ENCODE measurements around the gene ZFHX3. TPM values are rescaled to one million over a fixed set of nuclear protein-coding genes. Genes with fewer than 3 reads are reported as not detected.

ZFHX3 gene
- total and polyA plus RNA-seq, 2 donors (not counting 1 experiment from before 2014, with no cell fraction given), result 0.54 to 6.6 TPM

- ChIA-PET POLR2A (interaction anchor here (0.6 kb wide), 1 partner anchor 8 kb away, joined by 14 read pairs; no protein-coding TSS in a partner anchor), CTCF (no interaction called here)
- Histone ChIP-seq H3K27ac (ENCODE audit: low read length in 2 of 2) (no peak overlapping the region), H3K4me3 (ENCODE audit: control extremely low read depth in 1 of 5, extremely low read depth in 1 of 5, insufficient read depth in 1 of 5, low read depth in 2 of 5, low read length in 4 of 5) (no peak overlapping the region), H3K79me2 (ENCODE audit: control insufficient read depth, insufficient read depth, low read length) (no peaks in the 10 kb centered on the region), H3K27me3 (replicated peaks in 1 of 4; ENCODE audit: control extremely low read depth in 1 of 4, control insufficient read depth in 3 of 4, insufficient read depth in 4 of 4, low read length in 3 of 4) (no peaks in the 10 kb centered on the region), H3K9me3 (ENCODE audit: control extremely low read depth in 1 of 3, control insufficient read depth in 2 of 3, insufficient read depth in 1 of 3, low read length in 2 of 3) (peaks cover 0 to 11% (median 4%) of the 10 kb centered on the region in 3 donors), H2AFZ (ENCODE audit: insufficient read depth, low read depth, low read length, poor library complexity, severe bottlenecking) (no peak overlapping the region), H3K4me2 (replicated peaks; ENCODE audit: low read depth, low read length, poor library complexity, severe bottlenecking) (no peak overlapping the region), H3K4me1 (ENCODE audit: control insufficient read depth in 2 of 2, insufficient read depth in 2 of 2, low read length in 2 of 2) (no peaks in the 10 kb centered on the region), H4K20me1 (ENCODE audit: control insufficient read depth, insufficient read depth, low read length, poor library complexity, severe bottlenecking) (no peaks in the 10 kb centered on the region), H3K36me3 (replicated peaks in 1 of 2; ENCODE audit: control extremely low read depth in 1 of 2, control insufficient read depth in 1 of 2, extremely low read depth in 1 of 2, insufficient read depth in 2 of 2, low read length in 1 of 2) (no peaks in the 10 kb centered on the region), H3K9ac (ENCODE audit: low read length) (no peak overlapping the region)
- WGBS (ENCODE audit: insufficient coverage), result 88% methylated on average over 2 of the region's 2 CpGs
- H3K4me1 Mint-ChIP-seq, result no peaks in the 10 kb centered on the region
- no peak for ATAC-seq (ENCODE audit: low read depth)
- H3K9me3 Mint-ChIP-seq (ENCODE audit: insufficient read depth), result peaks cover 3% of the 10 kb centered on the region
- intact Hi-C loops (cut with micrococcal nuclease), result no loop called here
- no peaks in the 10 kb centered on the region for H3K27me3 Mint-ChIP-seq
- H3K4me3 Mint-ChIP-seq, result no peak overlapping the region
- no peak for DNase-seq
- TF ChIP-seq CTCF (IDR thresholded peaks at IDR 0.05), result no peak
- no peak for TF ChIP-seq EZH2 (IDR thresholded peaks at IDR 0.05; ENCODE audit: borderline replicate concordance, insufficient read depth, low read depth, low read length, poor library complexity, severe bottlenecking)
- H3K27ac Mint-ChIP-seq, result no peak overlapping the region
Measured at GRCh38 chr16:73006026-73006425, 41.9 kb downstream of the ZFHX3 start.

GRCh38 chr16:73002866-73003265 is 45.1 kb downstream of the ZFHX3 start:
- intact Hi-C loops (cut with micrococcal nuclease), result no loop called here
- Histone ChIP-seq H3K27ac (ENCODE audit: low read length in 2 of 2) (no peak overlapping the region), H3K27me3 (replicated peaks in 1 of 4; ENCODE audit: control extremely low read depth in 1 of 4, control insufficient read depth in 3 of 4, insufficient read depth in 4 of 4, low read length in 3 of 4) (no peaks in the 10 kb centered on the region), H4K20me1 (ENCODE audit: control insufficient read depth, insufficient read depth, low read length, poor library complexity, severe bottlenecking) (no peaks in the 10 kb centered on the region), H3K4me3 (ENCODE audit: control extremely low read depth in 1 of 5, extremely low read depth in 1 of 5, insufficient read depth in 1 of 5, low read depth in 2 of 5, low read length in 4 of 5) (no peak overlapping the region), H3K9me3 (ENCODE audit: control extremely low read depth in 1 of 3, control insufficient read depth in 2 of 3, insufficient read depth in 1 of 3, low read length in 2 of 3) (peaks cover 0 to 23% (median 8%) of the 10 kb centered on the region in 3 donors), H3K9ac (ENCODE audit: low read length) (no peak overlapping the region), H3K79me2 (ENCODE audit: control insufficient read depth, insufficient read depth, low read length) (no peaks in the 10 kb centered on the region), H3K4me2 (replicated peaks; ENCODE audit: low read depth, low read length, poor library complexity, severe bottlenecking) (no peak overlapping the region), H3K4me1 (ENCODE audit: control insufficient read depth in 2 of 2, insufficient read depth in 2 of 2, low read length in 2 of 2) (no peaks in the 10 kb centered on the region), H3K36me3 (replicated peaks in 1 of 2; ENCODE audit: control extremely low read depth in 1 of 2, control insufficient read depth in 1 of 2, extremely low read depth in 1 of 2, insufficient read depth in 2 of 2, low read length in 1 of 2) (no peaks in the 10 kb centered on the region), H2AFZ (ENCODE audit: insufficient read depth, low read depth, low read length, poor library complexity, severe bottlenecking) (no peak overlapping the region)
- no peak for TF ChIP-seq EZH2 (IDR thresholded peaks at IDR 0.05; ENCODE audit: borderline replicate concordance, insufficient read depth, low read depth, low read length, poor library complexity, severe bottlenecking)
- TF ChIP-seq CTCF (IDR thresholded peaks at IDR 0.05), result no peak
- peaks cover 4% of the 10 kb centered on the region for H3K9me3 Mint-ChIP-seq (ENCODE audit: insufficient read depth)
- DNase-seq (no peak), ATAC-seq (ENCODE audit: low read depth) (no peak)
- ChIA-PET POLR2A (no interaction called here), CTCF (no interaction called here)
- no CpG with 5 or more reads among the region's 2 CpGs for WGBS (ENCODE audit: insufficient coverage)
- no peaks in the 10 kb centered on the region for H3K4me1 Mint-ChIP-seq
- H3K27me3 Mint-ChIP-seq, result no peaks in the 10 kb centered on the region
- no peak overlapping the region for H3K27ac Mint-ChIP-seq
- H3K4me3 Mint-ChIP-seq, result no peak overlapping the region

Measured in B cell (primary cell).